C4-2B (cell line): ENCODE data around the gene MAGI2.

ENCODE experiments used
- H3K27ac ChIP-seq: fragments of 450-650 bp; 2 replicates; pipeline ENCODE4 v1.5.1; 2017
- CTCF ChIP-seq: fragments of 450-650 bp; conservative IDR thresholded peaks from 2 replicates; pipeline ENCODE4 v1.5.1; 2017; ENCODE audit warnings: mild to moderate bottlenecking
- ZFX ChIP-seq: fragments of 450-650 bp; IDR thresholded peaks from 2 replicates; pipeline ENCODE4 v1.6.1; 2017

Gene MAGI2

GRCh38 chr7:78490524-78490923 lies 962.9 kb downstream of the MAGI2 start:
- no peak overlapping the region for H3K27ac ChIP-seq
- TF ChIP-seq CTCF (no peak), ZFX (no peak)

GRCh38 chr7:78489476-78490240 lies 963.8 kb downstream of the MAGI2 start:
- TF ChIP-seq CTCF = no peak
- TF ChIP-seq ZFX = no peak
- no peak overlapping the region for H3K27ac ChIP-seq

- H3K27ac ChIP-seq = no peak overlapping the region
- TF ChIP-seq ZFX = no peak
- TF ChIP-seq CTCF = no peak; the same call in 1 of the 2 replicates
These were observed 966.0 kb downstream of the MAGI2 start for GRCh38 chr7:78487464-78487863.

GRCh38 chr7:78479348-78479747 lies 974.1 kb downstream of the MAGI2 start:
- H3K27ac ChIP-seq = no peak overlapping the region
- TF ChIP-seq ZFX (no peak), CTCF (no peak)

GRCh38 chr7:78476851-78477405 lies 976.5 kb downstream of the MAGI2 start:
- TF ChIP-seq ZFX = no peak

GRCh38 chr7:78473571-78474301 lies 979.7 kb downstream of the MAGI2 start:
- no peak overlapping the region for H3K27ac ChIP-seq
- TF ChIP-seq ZFX (no peak), CTCF (no peak)

More at GRCh38 chr7:78476851-78477405, 976.5 kb downstream of the MAGI2 start:
- H3K27ac ChIP-seq = no peak overlapping the region

- no peak overlapping the region for H3K27ac ChIP-seq
- TF ChIP-seq ZFX (no peak), CTCF (no peak)
These were observed 980.4 kb downstream of the MAGI2 start for GRCh38 chr7:78473021-78473420.
